KMS-11 (cell line): ENCODE data around the gene DNAJC1.

Experiments used
- H2AFZ ChIP-seq: fragments of 200-600 bp; sonication (generic); 2 replicates; pipeline ENCODE4 v1.6.1; 2016; ENCODE audit warnings: antibody characterized with exemption, mixed run types, low read depth
- H3K27ac ChIP-seq: fragments of 200-600 bp; sonication (generic); 2 replicates; pipeline ENCODE4 v1.6.1; 2016; ENCODE audit warnings: mild to moderate bottlenecking, mixed run types
- H3K27me3 ChIP-seq: fragments of 200-600 bp; sonication (generic); 2 replicates; pipeline ENCODE4 v1.6.1; 2017; ENCODE audit warnings: mild to moderate bottlenecking, low read depth, mixed run types, moderate library complexity; ENCODE audit not compliant: insufficient read depth
- H3K36me3 ChIP-seq: fragments of 200-600 bp; sonication (generic); 2 replicates; pipeline ENCODE4 v1.6.1; 2017; ENCODE audit warnings: mild to moderate bottlenecking, mixed run types; ENCODE audit not compliant: insufficient read depth
- H3K4me1 ChIP-seq: fragments of 200-600 bp; sonication (generic); 2 replicates; pipeline ENCODE4 v1.6.1; 2016; ENCODE audit warnings: mild to moderate bottlenecking, low read depth, mixed run types; ENCODE audit not compliant: poor library complexity, severe bottlenecking
- H3K4me2 ChIP-seq: fragments of 200-600 bp; sonication (generic); 2 replicates; pipeline ENCODE4 v1.7.0; 2016; ENCODE audit warnings: mild to moderate bottlenecking, mixed run types
- H3K4me3 ChIP-seq: fragments of 200-600 bp; sonication (generic); IDR thresholded peaks from 2 replicates; pipeline ENCODE4 v1.6.1; 2017; ENCODE audit warnings: low read depth, low read length, mixed read lengths; ENCODE audit not compliant: insufficient read depth
- H3K79me2 ChIP-seq: fragments of 200-600 bp; sonication (generic); 2 replicates; pipeline ENCODE4 v1.6.1; 2016; ENCODE audit warnings: low read depth, mixed run types; ENCODE audit not compliant: insufficient read depth
- H3K9ac ChIP-seq: fragments of 200-600 bp; sonication (generic); 2 replicates; pipeline ENCODE4 v1.6.1; 2016; ENCODE audit warnings: mild to moderate bottlenecking, mixed run types
- H4K20me1 ChIP-seq: fragments of 200-600 bp; sonication (generic); 2 replicates; pipeline ENCODE4 v1.6.1; 2016; ENCODE audit warnings: mild to moderate bottlenecking, mixed run types; ENCODE audit not compliant: insufficient read depth
- TF ChIP-seq, protein P1 (sequence below): fragments of 200-600 bp; sonication (generic); conservative IDR thresholded peaks from 2 replicates; pipeline ENCODE4 v1.6.1; 2017; ENCODE audit warnings: low read depth, mild to moderate bottlenecking, antibody characterized with exemption, low read length, moderate library complexity, mixed read lengths

DNAJC1 gene

DNA sequence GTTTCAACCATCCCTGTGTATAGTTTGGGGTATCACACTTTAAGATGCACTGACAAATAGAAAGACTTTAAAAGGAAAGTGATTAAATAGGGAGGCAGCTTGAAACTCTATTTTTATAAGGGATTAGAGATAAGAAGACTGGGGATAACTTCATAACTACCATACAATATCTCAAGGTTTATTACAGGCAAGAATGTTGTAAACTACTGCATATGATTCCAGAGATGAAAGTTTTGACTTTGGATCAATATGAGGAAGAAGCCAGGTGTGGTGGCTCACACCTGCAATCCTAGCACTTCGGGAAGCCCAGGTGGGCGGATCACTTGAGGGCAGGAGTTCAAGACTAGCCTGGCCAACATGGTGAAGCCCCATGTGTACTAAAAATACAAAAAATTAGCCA, 96.1 kb downstream of the DNAJC1 start:
- H3K79me2 ChIP-seq: no peaks in the 10 kb centered on the region
- H3K36me3 ChIP-seq: peaks cover 9% of the 10 kb centered on the region; the same call in 1 of the 2 replicates
- H3K4me3 ChIP-seq: no peak overlapping the region
- H3K27me3 ChIP-seq: no peaks in the 10 kb centered on the region
- H3K4me2 ChIP-seq: no peak overlapping the region
- H4K20me1 ChIP-seq: no peaks in the 10 kb centered on the region
- H3K27ac ChIP-seq: no peak overlapping the region
- no peak overlapping the region for H2AFZ ChIP-seq
- no peaks in the 10 kb centered on the region for H3K4me1 ChIP-seq
- TF ChIP-seq, protein P1, sequence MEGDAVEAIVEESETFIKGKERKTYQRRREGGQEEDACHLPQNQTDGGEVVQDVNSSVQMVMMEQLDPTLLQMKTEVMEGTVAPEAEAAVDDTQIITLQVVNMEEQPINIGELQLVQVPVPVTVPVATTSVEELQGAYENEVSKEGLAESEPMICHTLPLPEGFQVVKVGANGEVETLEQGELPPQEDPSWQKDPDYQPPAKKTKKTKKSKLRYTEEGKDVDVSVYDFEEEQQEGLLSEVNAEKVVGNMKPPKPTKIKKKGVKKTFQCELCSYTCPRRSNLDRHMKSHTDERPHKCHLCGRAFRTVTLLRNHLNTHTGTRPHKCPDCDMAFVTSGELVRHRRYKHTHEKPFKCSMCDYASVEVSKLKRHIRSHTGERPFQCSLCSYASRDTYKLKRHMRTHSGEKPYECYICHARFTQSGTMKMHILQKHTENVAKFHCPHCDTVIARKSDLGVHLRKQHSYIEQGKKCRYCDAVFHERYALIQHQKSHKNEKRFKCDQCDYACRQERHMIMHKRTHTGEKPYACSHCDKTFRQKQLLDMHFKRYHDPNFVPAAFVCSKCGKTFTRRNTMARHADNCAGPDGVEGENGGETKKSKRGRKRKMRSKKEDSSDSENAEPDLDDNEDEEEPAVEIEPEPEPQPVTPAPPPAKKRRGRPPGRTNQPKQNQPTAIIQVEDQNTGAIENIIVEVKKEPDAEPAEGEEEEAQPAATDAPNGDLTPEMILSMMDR: no peak
- no peak overlapping the region for H3K9ac ChIP-seq

DNA sequence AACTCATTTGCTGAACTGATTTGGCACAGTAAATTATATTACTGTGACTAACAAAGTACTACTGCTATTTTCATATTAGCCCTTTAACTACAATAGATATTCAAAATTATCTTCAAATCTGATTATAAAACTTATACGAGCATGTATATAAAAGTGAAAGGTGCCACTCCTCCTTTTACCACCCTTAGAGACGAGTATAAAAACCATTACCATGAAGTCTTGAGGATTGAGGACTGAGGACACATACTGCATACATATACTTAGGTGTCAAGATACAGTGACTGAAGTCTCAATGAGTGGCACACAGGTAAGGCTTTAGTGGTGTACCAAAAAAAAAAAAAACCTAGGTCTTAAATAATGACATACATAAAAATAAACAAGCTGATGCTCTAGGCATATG, 98.6 kb downstream of the DNAJC1 start:
- no peak overlapping the region for H3K27ac ChIP-seq
- H3K9ac ChIP-seq: no peak overlapping the region
- no peak overlapping the region for H3K4me3 ChIP-seq
- no peaks in the 10 kb centered on the region for H4K20me1 ChIP-seq
- peaks cover 9% of the 10 kb centered on the region; the same call in 1 of the 2 replicates for H3K36me3 ChIP-seq
- no peak overlapping the region for H2AFZ ChIP-seq
- TF ChIP-seq, protein P1: no peak
- H3K4me2 ChIP-seq: no peak overlapping the region
- H3K79me2 ChIP-seq: no peaks in the 10 kb centered on the region
- no peaks in the 10 kb centered on the region for H3K27me3 ChIP-seq
- no peaks in the 10 kb centered on the region for H3K4me1 ChIP-seq

DNA sequence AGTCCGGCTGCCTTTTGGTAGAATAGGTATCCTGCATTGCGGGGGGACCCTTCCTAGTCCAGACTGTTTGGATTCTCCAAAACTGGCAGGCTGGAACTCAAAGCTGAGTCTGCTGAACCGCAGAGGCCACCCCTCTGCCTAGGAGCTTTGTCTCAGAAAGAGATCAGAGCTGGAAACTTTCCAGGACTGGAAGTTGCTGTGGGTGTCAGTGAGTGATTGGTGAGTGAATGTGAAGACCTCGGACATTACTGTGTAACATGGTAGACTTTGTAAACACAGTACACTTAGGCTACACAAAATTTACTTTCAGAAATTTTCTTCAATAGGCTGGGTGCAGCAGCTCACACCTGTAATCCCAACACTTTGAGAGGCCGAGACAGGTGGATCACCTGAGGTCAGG, 103.8 kb downstream of the DNAJC1 start:
- H3K4me3 ChIP-seq: no peak overlapping the region
- no peak overlapping the region for H2AFZ ChIP-seq
- TF ChIP-seq, protein P1: no peak
- H3K36me3 ChIP-seq: peaks cover 9% of the 10 kb centered on the region; the same call in 1 of the 2 replicates
- H3K27ac ChIP-seq: no peak overlapping the region
- no peaks in the 10 kb centered on the region for H4K20me1 ChIP-seq
- no peak overlapping the region for H3K9ac ChIP-seq
- H3K27me3 ChIP-seq: no peaks in the 10 kb centered on the region
- H3K79me2 ChIP-seq: no peaks in the 10 kb centered on the region; the same call in 1 of the 2 replicates
- no peaks in the 10 kb centered on the region for H3K4me1 ChIP-seq
- H3K4me2 ChIP-seq: no peak overlapping the region

DNA sequence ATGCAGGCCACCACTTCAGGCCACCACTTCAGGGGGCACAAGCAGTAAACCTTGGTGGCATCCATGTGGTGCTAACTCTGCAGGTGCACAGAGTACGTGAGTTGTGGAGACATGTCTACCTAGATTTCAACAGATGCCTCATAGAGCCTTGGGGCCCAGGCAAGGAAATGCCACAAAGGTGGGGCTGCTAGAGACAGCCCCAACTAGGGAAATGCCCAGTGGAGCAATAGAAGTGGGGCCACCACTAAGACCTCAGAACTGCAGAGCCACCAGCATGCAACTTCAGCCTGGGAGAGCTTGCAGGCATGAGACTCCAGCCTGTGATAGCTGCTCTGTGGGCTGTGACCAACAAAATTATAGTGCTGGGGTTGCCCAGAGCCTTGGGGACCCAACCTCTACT, 107.6 kb downstream of the DNAJC1 start:
- no peak overlapping the region for H3K9ac ChIP-seq
- H4K20me1 ChIP-seq: no peaks in the 10 kb centered on the region
- H3K79me2 ChIP-seq: peaks cover 6% of the 10 kb centered on the region; the same call in 1 of the 2 replicates
- peaks cover 9% of the 10 kb centered on the region for H3K4me1 ChIP-seq
- H3K27ac ChIP-seq: no peak overlapping the region
- no peak overlapping the region for H3K4me3 ChIP-seq
- TF ChIP-seq, protein P1: no peak
- H3K27me3 ChIP-seq: no peaks in the 10 kb centered on the region
- no peak overlapping the region; the same call in 1 of the 2 replicates for H3K4me2 ChIP-seq
- H2AFZ ChIP-seq: no peak overlapping the region
- no peaks in the 10 kb centered on the region for H3K36me3 ChIP-seq
